Measurements from ENCODE around the gene ANKRD52.

The ANKRD52 gene

GRCh38 chr12:56236985-56237384 lies 21.2 kb downstream of the ANKRD52 start:
- H3K4me3 ChIP-seq (ENCODE audit: low read length), result no peak overlapping the region
- WGBS (ENCODE audit: extremely low coverage, insufficient coverage, low lambda C conversion rate), result no CpG with 5 or more reads among the region's 5 CpGs
- no peak overlapping the region for H3K56ac ChIP-seq (ENCODE audit: low read length)
- no peak overlapping the region for H3K4me2 ChIP-seq (ENCODE audit: low read length)
- DNase-seq, result no peak
- H3K4me1 ChIP-seq (ENCODE audit: control insufficient read depth, low read depth, low read length), result no peaks in the 10 kb centered on the region
- no peak overlapping the region for H3K27ac ChIP-seq (ENCODE audit: low read depth, low read length)
- no peak overlapping the region for H3K9ac ChIP-seq (ENCODE audit: low read length)
- no peak overlapping the region for H3K4ac ChIP-seq (ENCODE audit: low read depth, low read length)
- H3K18ac ChIP-seq (ENCODE audit: low read length), result no peak overlapping the region
- H4K5ac ChIP-seq (ENCODE audit: low read length), result no peak overlapping the region
- no peaks in the 10 kb centered on the region for H3K79me2 ChIP-seq (ENCODE audit: control insufficient read depth, insufficient read depth, low read length)
- no peak overlapping the region for H3K23ac ChIP-seq (ENCODE audit: low read length)
- no peak overlapping the region for H2BK120ac ChIP-seq (ENCODE audit: low read depth, low read length)
- H2BK15ac ChIP-seq (replicated peaks; ENCODE audit: low read depth), result no peak overlapping the region
- no peak overlapping the region for H2AK5ac ChIP-seq (ENCODE audit: low read length)
- H4K8ac ChIP-seq (ENCODE audit: low read depth, low read length), result no peak overlapping the region
- no peaks in the 10 kb centered on the region for H3K27me3 ChIP-seq (ENCODE audit: insufficient read depth, low read length, poor library complexity)
- H3K79me1 ChIP-seq (ENCODE audit: low read length), result no peaks in the 10 kb centered on the region
- no peak overlapping the region for H2BK5ac ChIP-seq (ENCODE audit: low read length)
- no peaks in the 10 kb centered on the region for H3K36me3 ChIP-seq (ENCODE audit: control insufficient read depth, insufficient read depth, low read length)

- H3K4me1 ChIP-seq (ENCODE audit: control insufficient read depth, low read depth, low read length), result no peaks in the 10 kb centered on the region
- H3K4me2 ChIP-seq (ENCODE audit: low read length), result no peak overlapping the region
- H3K23ac ChIP-seq (ENCODE audit: low read length), result no peak overlapping the region
- no CpG with 5 or more reads among the region's 6 CpGs for WGBS (ENCODE audit: extremely low coverage, insufficient coverage, low lambda C conversion rate)
- no peak overlapping the region for H4K5ac ChIP-seq (ENCODE audit: low read length)
- H3K79me2 ChIP-seq (ENCODE audit: control insufficient read depth, insufficient read depth, low read length), result no peaks in the 10 kb centered on the region
- no peak overlapping the region for H3K56ac ChIP-seq (ENCODE audit: low read length)
- no peaks in the 10 kb centered on the region for H3K79me1 ChIP-seq (ENCODE audit: low read length)
- no peaks in the 10 kb centered on the region for H3K36me3 ChIP-seq (ENCODE audit: control insufficient read depth, insufficient read depth, low read length)
- no peak overlapping the region for H3K4me3 ChIP-seq (ENCODE audit: low read length)
- no peak overlapping the region for H4K8ac ChIP-seq (ENCODE audit: low read depth, low read length)
- H3K18ac ChIP-seq (ENCODE audit: low read length), result no peak overlapping the region
- no peak overlapping the region for H3K9ac ChIP-seq (ENCODE audit: low read length)
- H2BK15ac ChIP-seq (replicated peaks; ENCODE audit: low read depth), result no peak overlapping the region
- H2BK5ac ChIP-seq (ENCODE audit: low read length), result no peak overlapping the region
- H2BK120ac ChIP-seq (ENCODE audit: low read depth, low read length), result no peak overlapping the region
- H3K4ac ChIP-seq (ENCODE audit: low read depth, low read length), result no peak overlapping the region
- no peak for DNase-seq
- H3K27me3 ChIP-seq (ENCODE audit: insufficient read depth, low read length, poor library complexity), result no peaks in the 10 kb centered on the region
- no peak overlapping the region for H2AK5ac ChIP-seq (ENCODE audit: low read length)
- no peak overlapping the region for H3K27ac ChIP-seq (ENCODE audit: low read depth, low read length)
These were observed 22.1 kb downstream of the ANKRD52 start for GRCh38 chr12:56236091-56236490.

- H3K18ac ChIP-seq (ENCODE audit: low read length), result no peak overlapping the region
- H3K4me3 ChIP-seq (ENCODE audit: low read length), result no peak overlapping the region
- no peak for DNase-seq
- no peak overlapping the region for H4K8ac ChIP-seq (ENCODE audit: low read depth, low read length)
- H3K4me1 ChIP-seq (ENCODE audit: control insufficient read depth, low read depth, low read length), result no peaks in the 10 kb centered on the region
- H3K36me3 ChIP-seq (ENCODE audit: control insufficient read depth, insufficient read depth, low read length), result no peaks in the 10 kb centered on the region
- H2BK5ac ChIP-seq (ENCODE audit: low read length), result no peak overlapping the region
- H3K4me2 ChIP-seq (ENCODE audit: low read length), result no peak overlapping the region
- no CpG with 5 or more reads among the region's 16 CpGs for WGBS (ENCODE audit: extremely low coverage, insufficient coverage, low lambda C conversion rate)
- H3K4ac ChIP-seq (ENCODE audit: low read depth, low read length), result no peak overlapping the region
- no peaks in the 10 kb centered on the region for H3K79me2 ChIP-seq (ENCODE audit: control insufficient read depth, insufficient read depth, low read length)
- no peaks in the 10 kb centered on the region for H3K27me3 ChIP-seq (ENCODE audit: insufficient read depth, low read length, poor library complexity)
- H4K5ac ChIP-seq (ENCODE audit: low read length), result no peak overlapping the region
- no peak overlapping the region for H3K27ac ChIP-seq (ENCODE audit: low read depth, low read length)
- no peak overlapping the region for H2AK5ac ChIP-seq (ENCODE audit: low read length)
- H2BK15ac ChIP-seq (replicated peaks; ENCODE audit: low read depth), result no peak overlapping the region
- no peaks in the 10 kb centered on the region for H3K79me1 ChIP-seq (ENCODE audit: low read length)
- H3K56ac ChIP-seq (ENCODE audit: low read length), result no peak overlapping the region
- no peak overlapping the region for H2BK120ac ChIP-seq (ENCODE audit: low read depth, low read length)
- no peak overlapping the region for H3K9ac ChIP-seq (ENCODE audit: low read length)
- no peak overlapping the region for H3K23ac ChIP-seq (ENCODE audit: low read length)
These were observed 23.3 kb downstream of the ANKRD52 start for GRCh38 chr12:56234746-56235436.

GRCh38 chr12:56231184-56231582 lies 27.0 kb downstream of the ANKRD52 start:
- H2BK15ac ChIP-seq (replicated peaks; ENCODE audit: low read depth), result no peak overlapping the region
- no peak overlapping the region for H3K56ac ChIP-seq (ENCODE audit: low read length)
- no peak overlapping the region for H3K9ac ChIP-seq (ENCODE audit: low read length)
- H3K27ac ChIP-seq (ENCODE audit: low read depth, low read length), result no peak overlapping the region
- H3K79me2 ChIP-seq (ENCODE audit: control insufficient read depth, insufficient read depth, low read length), result no peaks in the 10 kb centered on the region
- DNase-seq, result no peak
- H2AK5ac ChIP-seq (ENCODE audit: low read length), result no peak overlapping the region
- no peaks in the 10 kb centered on the region for H3K79me1 ChIP-seq (ENCODE audit: low read length)
- H4K5ac ChIP-seq (ENCODE audit: low read length), result no peak overlapping the region
- H3K4me3 ChIP-seq (ENCODE audit: low read length), result no peak overlapping the region
- H2BK120ac ChIP-seq (ENCODE audit: low read depth, low read length), result no peak overlapping the region
- H3K4me2 ChIP-seq (ENCODE audit: low read length), result no peak overlapping the region
- H4K8ac ChIP-seq (ENCODE audit: low read depth, low read length), result no peak overlapping the region
- H3K23ac ChIP-seq (ENCODE audit: low read length), result no peak overlapping the region
- no peak overlapping the region for H3K18ac ChIP-seq (ENCODE audit: low read length)
- no CpG with 5 or more reads among the region's 11 CpGs for WGBS (ENCODE audit: extremely low coverage, insufficient coverage, low lambda C conversion rate)
- no peaks in the 10 kb centered on the region for H3K36me3 ChIP-seq (ENCODE audit: control insufficient read depth, insufficient read depth, low read length)
- H3K4ac ChIP-seq (ENCODE audit: low read depth, low read length), result no peak overlapping the region
- H3K27me3 ChIP-seq (ENCODE audit: insufficient read depth, low read length, poor library complexity), result no peaks in the 10 kb centered on the region
- no peak overlapping the region for H2BK5ac ChIP-seq (ENCODE audit: low read length)
- no peaks in the 10 kb centered on the region for H3K4me1 ChIP-seq (ENCODE audit: control insufficient read depth, low read depth, low read length)

- Histone ChIP-seq H3K79me2 (ENCODE audit: control insufficient read depth, insufficient read depth, low read length) (no peaks in the 10 kb centered on the region), H3K4me1 (ENCODE audit: control insufficient read depth, low read depth, low read length) (no peaks in the 10 kb centered on the region), H2AK5ac (ENCODE audit: low read length) (no peak overlapping the region), H3K4me3 (ENCODE audit: low read length) (no peak overlapping the region), H2BK15ac (replicated peaks; ENCODE audit: low read depth) (no peak overlapping the region), H3K79me1 (ENCODE audit: low read length) (no peaks in the 10 kb centered on the region), H3K18ac (ENCODE audit: low read length) (no peak overlapping the region), H2BK120ac (ENCODE audit: low read depth, low read length) (no peak overlapping the region), H4K8ac (ENCODE audit: low read depth, low read length) (no peak overlapping the region), H2BK5ac (ENCODE audit: low read length) (no peak overlapping the region), H3K27me3 (ENCODE audit: insufficient read depth, low read length, poor library complexity) (no peaks in the 10 kb centered on the region), H3K27ac (ENCODE audit: low read depth, low read length) (no peak overlapping the region), H3K4me2 (ENCODE audit: low read length) (no peak overlapping the region), H4K5ac (ENCODE audit: low read length) (no peak overlapping the region), H3K4ac (ENCODE audit: low read depth, low read length) (no peak overlapping the region), H3K23ac (ENCODE audit: low read length) (no peak overlapping the region), H3K36me3 (ENCODE audit: control insufficient read depth, insufficient read depth, low read length) (no peaks in the 10 kb centered on the region), H3K56ac (ENCODE audit: low read length) (no peak overlapping the region), H3K9ac (ENCODE audit: low read length) (no peak overlapping the region)
- no peak for DNase-seq
- WGBS (ENCODE audit: extremely low coverage, insufficient coverage, low lambda C conversion rate), result no CpG with 5 or more reads among the region's 8 CpGs
These were observed 27.6 kb downstream of the ANKRD52 start for GRCh38 chr12:56230432-56231183.
